ENCODE results near the gene RBP3. TPM values are rescaled to one million over a fixed set of nuclear protein-coding genes. Genes with fewer than 3 reads are reported as not detected.

RBP3 gene
- total RNA-seq, 1 experiment from 2014 or later: not detected

GRCh38 chr10:47400786-47401185 lies 52.6 kb downstream of the RBP3 start:
- Histone ChIP-seq H3K9ac (ENCODE audit: extremely low read depth, insufficient read length, low read length) (no peak overlapping the region), H3K56ac (ENCODE audit: insufficient read length, low read depth, low read length) (no peak overlapping the region), H2BK5ac (ENCODE audit: insufficient read length, low read length) (no peak overlapping the region), H3K14ac (ENCODE audit: insufficient read depth, low read length) (no peak overlapping the region), H2AFZ (ENCODE audit: low read length) (no peak overlapping the region), H4K8ac (replicated peaks; ENCODE audit: insufficient read length, low read depth, low read length) (no peak overlapping the region), H3K4me1 (ENCODE audit: insufficient read depth, low read length) (peaks cover 4% of the 10 kb centered on the region; the same call in 1 of the 2 replicates), H3K9me3 (ENCODE audit: control insufficient read depth, low read depth, low read length) (no peaks in the 10 kb centered on the region), H3K23me2 (ENCODE audit: insufficient read length, low read depth, low read length, poor library complexity, severe bottlenecking) (no peaks in the 10 kb centered on the region), H4K20me1 (ENCODE audit: control insufficient read depth, insufficient read depth, insufficient read length) (no peaks in the 10 kb centered on the region), H3K79me2 (ENCODE audit: insufficient read depth, low read length) (no peaks in the 10 kb centered on the region), H2BK20ac (ENCODE audit: low read depth, low read length, poor library complexity, severe bottlenecking) (no peak overlapping the region), H3K4ac (ENCODE audit: low read depth, low read length) (no peak overlapping the region), H3T11ph (ENCODE audit: low read length) (no peak overlapping the region), H3K79me1 (ENCODE audit: insufficient read depth, low read depth, low read length, poor library complexity, severe bottlenecking) (no peaks in the 10 kb centered on the region), H4K5ac (ENCODE audit: insufficient read length, low read depth, low read length) (no peak overlapping the region), H3K4me2 (ENCODE audit: insufficient read depth, insufficient read length, low read length) (no peak overlapping the region), H2BK120ac (ENCODE audit: low read depth, low read length, poor library complexity, severe bottlenecking) (no peak overlapping the region), H2AK5ac (ENCODE audit: insufficient read length, low read length) (no peak overlapping the region), H3K18ac (ENCODE audit: insufficient read length, low read depth, low read length) (no peak overlapping the region), H4K91ac (ENCODE audit: insufficient read length, low read depth, low read length) (no peak overlapping the region), H3K27ac (ENCODE audit: insufficient read length, low read depth, low read length) (no peak overlapping the region), H3K23ac (ENCODE audit: insufficient read length, low read depth, low read length) (no peak overlapping the region), H2BK15ac (ENCODE audit: low read depth, low read length) (no peak overlapping the region), H3K27me3 (ENCODE audit: insufficient read depth, low read length) (no peaks in the 10 kb centered on the region), H2BK12ac (ENCODE audit: insufficient read length, low read depth, low read length) (no peak overlapping the region)
- DNase-seq: no peak
- no CpG with 5 or more reads among the region's 3 CpGs for WGBS (ENCODE audit: extremely low coverage, insufficient read length, low lambda C conversion rate)
- H3K9me3 Mint-ChIP-seq: no peaks in the 10 kb centered on the region; a peak in 1 of 5 replicates
- H3K27ac Mint-ChIP-seq: no peak overlapping the region; a peak in 1 of 7 replicates
- H3K36me3 Mint-ChIP-seq (ENCODE audit: insufficient read depth in 1 of 3, low read depth in 3 of 3): no peaks in the 10 kb centered on the region; a peak in 1 of 7 replicates
- no peak overlapping the region for H3K4me3 Mint-ChIP-seq
- no peak for TF ChIP-seq CTCF (conservative IDR thresholded peaks at IDR 0.05)
- H3K27me3 Mint-ChIP-seq (ENCODE audit: low read depth): peaks cover 24% of the 10 kb centered on the region
- peaks cover 28 to 35% of the 10 kb centered on the region in 2 experiments for H3K4me1 Mint-ChIP-seq
